ENCODE data around the gene SNX33. TPM values are rescaled to one million over a fixed set of nuclear protein-coding genes. Genes with fewer than 3 reads are reported as not detected.
"Not testable (repeated sequence)": the region's sequence is repeated elsewhere in the genome, so short reads cannot be mapped to it uniquely, and the experiment has no call there.

The SNX33 gene
- total RNA-seq, 1 donor from 2014 or later: 36.3 TPM

GRCh38 chr15:75706682-75706954, 58.9 kb downstream of the SNX33 start:
- no peak for DNase-seq (ENCODE audit: extremely low spot score, unreplicated experiment)
- Mint-ChIP-seq H3K4me1 (ENCODE audit: unreplicated experiment) (peaks cover 59% of the 10 kb centered on the region), H3K27ac (ENCODE audit: unreplicated experiment) (peak overlapping the region; percentile 39), H3K4me3 (ENCODE audit: unreplicated experiment) (no peak overlapping the region), H3K9me3 (ENCODE audit: unreplicated experiment) (no peaks in the 10 kb centered on the region), H3K27me3 (ENCODE audit: unreplicated experiment) (no peaks in the 10 kb centered on the region), H3K36me3 (ENCODE audit: unreplicated experiment) (no peaks in the 10 kb centered on the region)
- TF ChIP-seq CTCF (IDR thresholded peaks at IDR 0.05): no peak

- H3K4me3 Mint-ChIP-seq (ENCODE audit: unreplicated experiment); DNase-seq (ENCODE audit: extremely low spot score, unreplicated experiment); H3K9me3 Mint-ChIP-seq (ENCODE audit: unreplicated experiment); H3K27me3 Mint-ChIP-seq (ENCODE audit: unreplicated experiment); H3K36me3 Mint-ChIP-seq (ENCODE audit: unreplicated experiment); H3K27ac Mint-ChIP-seq (ENCODE audit: unreplicated experiment): not testable (repeated sequence)
- H3K4me1 Mint-ChIP-seq (ENCODE audit: unreplicated experiment): peaks cover 55% of the 10 kb centered on the region
Observed at GRCh38 chr15:75709458-75709857, 61.7 kb downstream of the SNX33 start.

- not testable (repeated sequence) for H3K4me3 Mint-ChIP-seq (ENCODE audit: unreplicated experiment); H3K27me3 Mint-ChIP-seq (ENCODE audit: unreplicated experiment); DNase-seq (ENCODE audit: extremely low spot score, unreplicated experiment); H3K27ac Mint-ChIP-seq (ENCODE audit: unreplicated experiment); H3K36me3 Mint-ChIP-seq (ENCODE audit: unreplicated experiment); H3K9me3 Mint-ChIP-seq (ENCODE audit: unreplicated experiment)
- H3K4me1 Mint-ChIP-seq (ENCODE audit: unreplicated experiment): peaks cover 44% of the 10 kb centered on the region
Observed at GRCh38 chr15:75710874-75711273, 63.2 kb downstream of the SNX33 start.

GRCh38 chr15:75711495-75711894, 63.8 kb downstream of the SNX33 start:
- not testable (repeated sequence) for H3K36me3 Mint-ChIP-seq (ENCODE audit: unreplicated experiment); H3K27me3 Mint-ChIP-seq (ENCODE audit: unreplicated experiment); DNase-seq (ENCODE audit: extremely low spot score, unreplicated experiment); H3K9me3 Mint-ChIP-seq (ENCODE audit: unreplicated experiment)
- peak overlapping the region; percentile 67 for H3K4me3 Mint-ChIP-seq (ENCODE audit: unreplicated experiment)
- peak overlapping the region; percentile 49 for H3K27ac Mint-ChIP-seq (ENCODE audit: unreplicated experiment)
- peaks cover 38% of the 10 kb centered on the region for H3K4me1 Mint-ChIP-seq (ENCODE audit: unreplicated experiment)

Other genes with a start within 250 kb of the SNX33 start
- 65.2 and 65.4 TPM in 2 replicates for gene SIN3A, start 196.2 kb upstream of the SNX33 start, total RNA-seq
- 50.1 and 53.4 TPM in 2 replicates for gene PTPN9, start 68.6 kb upstream of the SNX33 start, total RNA-seq
- 27.0 and 27.9 TPM in 2 replicates for gene SNUPN, start 22.2 kb upstream of the SNX33 start, total RNA-seq
- gene IMP3, start 7.7 kb upstream of the SNX33 start, total RNA-seq: 31.9 and 36.5 TPM in 2 replicates
- 43.3 and 48.1 TPM in 2 replicates for gene CSPG4, start 64.9 kb downstream of the SNX33 start, total RNA-seq
- 42.4 and 43.2 TPM in 2 replicates for gene UBE2Q2, start 195.5 kb downstream of the SNX33 start, total RNA-seq

All from osteocyte (in vitro differentiated cells).